ENCODE results near the gene BEND7. TPM values are rescaled to one million over a fixed set of nuclear protein-coding genes. Genes with fewer than 3 reads are reported as not detected.
"Not testable (repeated sequence)": the region's sequence is repeated elsewhere in the genome, so short reads cannot be mapped to it uniquely, and the experiment has no call there.

Gene BEND7
- total RNA-seq, 2 donors from 2014 or later = 0.99 TPM; not detected in 1

GRCh38 chr10:13449296-13449695 is 79.5 kb downstream of the BEND7 start:
- DNase-seq (no peak), ATAC-seq (replicated peaks in 1 of 2) (no peak)
- Mint-ChIP-seq H3K36me3 (ENCODE audit: insufficient read depth in 2 of 2) (no peaks in the 10 kb centered on the region), H3K9me3 (no peaks in the 10 kb centered on the region), H3K4me1 (ENCODE audit: low read depth) (peaks cover 11% of the 10 kb centered on the region), H3K27ac (no peak overlapping the region), H3K27me3 (ENCODE audit: low read depth) (peaks cover 28% of the 10 kb centered on the region), H3K4me3 (no peak overlapping the region)

DNA sequence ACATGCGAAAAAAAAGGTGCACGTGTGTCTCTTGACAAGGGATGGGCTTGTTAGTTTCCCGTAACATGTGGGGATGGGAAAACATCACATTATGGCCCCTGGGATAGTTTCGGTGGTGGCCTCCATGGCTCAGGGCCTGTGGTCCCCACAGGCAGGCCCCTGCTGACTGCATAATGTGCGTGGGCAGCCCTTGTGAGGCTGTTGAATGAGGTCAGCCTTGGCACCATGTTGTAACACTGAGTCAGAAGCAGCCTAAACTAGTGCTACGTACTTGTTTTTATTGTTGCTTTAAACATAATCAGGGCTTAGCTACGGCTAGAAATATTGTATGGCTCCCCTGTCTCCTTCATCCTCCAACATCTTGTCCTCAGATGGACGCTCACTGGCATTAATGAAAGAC is 80.6 kb downstream of the BEND7 start:
- ATAC-seq (replicated peaks in 1 of 2) (no peak), DNase-seq (no peak)
- Mint-ChIP-seq H3K4me3 (no peak overlapping the region), H3K27me3 (ENCODE audit: low read depth) (peaks cover 19% of the 10 kb centered on the region), H3K36me3 (ENCODE audit: insufficient read depth in 2 of 2) (no peaks in the 10 kb centered on the region), H3K27ac (no peak overlapping the region), H3K4me1 (ENCODE audit: low read depth) (no peaks in the 10 kb centered on the region), H3K9me3 (no peaks in the 10 kb centered on the region)

- Mint-ChIP-seq H3K36me3 (ENCODE audit: insufficient read depth in 2 of 2) (no peaks in the 10 kb centered on the region), H3K4me3 (no peak overlapping the region), H3K27me3 (ENCODE audit: low read depth) (peaks cover 27% of the 10 kb centered on the region), H3K27ac (no peak overlapping the region), H3K4me1 (ENCODE audit: low read depth) (peaks cover under 1% of the 10 kb centered on the region), H3K9me3 (no peaks in the 10 kb centered on the region)
- DNase-seq (no peak), ATAC-seq (replicated peaks in 1 of 2) (no peak)
Observed at GRCh38 chr10:13445656-13446400, 83.0 kb downstream of the BEND7 start.

DNA sequence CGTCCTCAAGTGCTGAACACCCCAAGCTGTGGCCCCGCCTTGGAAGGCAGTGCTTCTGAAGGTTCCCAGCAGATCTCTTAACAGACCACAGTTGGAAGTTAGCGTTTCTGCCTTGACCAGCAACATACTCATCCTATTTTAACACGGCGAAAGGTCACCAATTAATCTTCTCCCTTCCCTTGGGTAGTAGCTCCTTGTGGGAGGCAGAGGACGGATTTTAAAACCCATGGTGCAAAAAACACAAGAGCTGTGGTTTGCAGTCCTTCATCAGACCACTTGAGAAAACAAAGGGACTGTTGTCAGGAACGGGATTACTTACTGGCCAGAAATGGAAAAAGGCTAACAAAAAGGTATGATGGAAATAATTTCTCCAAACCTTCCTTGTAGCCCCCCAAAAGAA is 87.3 kb downstream of the BEND7 start:
- Mint-ChIP-seq H3K36me3 (ENCODE audit: insufficient read depth in 2 of 2) (no peaks in the 10 kb centered on the region), H3K4me1 (ENCODE audit: low read depth) (peaks cover 14% of the 10 kb centered on the region), H3K9me3 (no peaks in the 10 kb centered on the region), H3K4me3 (no peak overlapping the region), H3K27ac (no peak overlapping the region), H3K27me3 (ENCODE audit: low read depth) (peaks cover 45% of the 10 kb centered on the region)
- DNase-seq (no peak), ATAC-seq (replicated peaks in 1 of 2) (no peak)

DNA sequence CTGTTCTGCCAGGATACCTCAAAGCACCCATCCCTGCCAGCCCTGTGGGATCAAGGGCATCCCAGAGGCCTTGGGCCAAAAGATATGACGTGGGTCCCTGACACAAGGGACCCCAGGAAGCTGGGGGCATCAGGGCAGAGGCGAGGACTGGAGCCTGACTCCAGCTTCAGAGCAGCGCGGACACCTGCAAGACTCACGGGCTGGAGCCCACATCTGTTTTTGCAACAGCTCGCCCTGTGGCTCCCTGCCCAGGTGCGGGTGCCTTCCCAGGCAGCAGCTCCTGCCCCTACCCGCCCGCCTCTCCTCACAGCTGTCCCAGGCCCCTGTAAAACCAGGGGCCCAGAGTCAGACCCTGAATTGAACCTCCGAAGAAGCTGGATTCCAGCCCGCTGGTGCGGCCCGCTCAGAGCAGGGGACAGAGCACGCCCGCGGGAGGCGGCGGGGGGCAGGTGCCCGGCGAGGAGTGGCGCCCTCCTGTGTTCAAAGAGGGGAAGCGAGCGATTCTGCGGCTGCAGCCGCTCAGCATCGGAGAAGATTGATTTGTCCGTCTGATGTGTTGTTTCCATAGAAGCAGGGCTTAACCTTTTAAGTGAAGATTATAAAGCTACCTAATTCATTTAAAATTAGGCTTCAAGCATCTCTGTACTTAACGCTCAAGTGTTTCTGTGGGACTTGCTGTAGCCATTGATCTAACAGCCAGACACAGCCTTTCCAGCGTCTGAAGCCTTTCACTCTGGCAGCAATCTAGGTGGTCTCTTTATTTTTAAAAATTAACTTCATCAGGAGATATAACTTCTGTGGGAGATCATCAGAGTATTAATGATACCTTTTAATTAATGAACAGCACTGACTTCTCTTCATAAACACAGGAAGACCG is 88.4 kb downstream of the BEND7 start:
- Mint-ChIP-seq H3K4me3 (peak overlapping the region; percentile 76 to 82), H3K36me3 (ENCODE audit: insufficient read depth in 2 of 2) (no peaks in the 10 kb centered on the region), H3K9me3 (no peaks in the 10 kb centered on the region), H3K27ac (no peak overlapping the region), H3K27me3 (ENCODE audit: low read depth) (peaks cover 45% of the 10 kb centered on the region), H3K4me1 (ENCODE audit: low read depth) (peaks cover 14% of the 10 kb centered on the region)
- DNase-seq = peak; percentile 75 to 77
- ATAC-seq (replicated peaks in 1 of 2) = peak; percentile 92 to 96

GRCh38 chr10:13439313-13440184 is 89.3 kb downstream of the BEND7 start:
- H3K9me3 Mint-ChIP-seq = no peaks in the 10 kb centered on the region
- no peak overlapping the region for H3K27ac Mint-ChIP-seq
- H3K27me3 Mint-ChIP-seq (ENCODE audit: low read depth) = peaks cover 45% of the 10 kb centered on the region
- DNase-seq (peak; percentile 8 to 19), ATAC-seq (replicated peaks in 1 of 2) (peak; percentile 28 to 29)
- H3K4me3 Mint-ChIP-seq = peak overlapping the region; percentile 76 to 82
- H3K36me3 Mint-ChIP-seq (ENCODE audit: insufficient read depth in 2 of 2) = no peaks in the 10 kb centered on the region
- peaks cover 14% of the 10 kb centered on the region for H3K4me1 Mint-ChIP-seq (ENCODE audit: low read depth)

GRCh38 chr10:13437026-13437555 is 91.7 kb downstream of the BEND7 start:
- Mint-ChIP-seq H3K9me3 (no peaks in the 10 kb centered on the region), H3K27me3 (ENCODE audit: low read depth) (peaks cover 37% of the 10 kb centered on the region), H3K36me3 (ENCODE audit: insufficient read depth in 2 of 2) (no peaks in the 10 kb centered on the region), H3K4me1 (ENCODE audit: low read depth) (peaks cover 14% of the 10 kb centered on the region), H3K4me3 (no peak overlapping the region), H3K27ac (no peak overlapping the region)
- DNase-seq (no peak), ATAC-seq (replicated peaks in 1 of 2) (no peak)

DNA sequence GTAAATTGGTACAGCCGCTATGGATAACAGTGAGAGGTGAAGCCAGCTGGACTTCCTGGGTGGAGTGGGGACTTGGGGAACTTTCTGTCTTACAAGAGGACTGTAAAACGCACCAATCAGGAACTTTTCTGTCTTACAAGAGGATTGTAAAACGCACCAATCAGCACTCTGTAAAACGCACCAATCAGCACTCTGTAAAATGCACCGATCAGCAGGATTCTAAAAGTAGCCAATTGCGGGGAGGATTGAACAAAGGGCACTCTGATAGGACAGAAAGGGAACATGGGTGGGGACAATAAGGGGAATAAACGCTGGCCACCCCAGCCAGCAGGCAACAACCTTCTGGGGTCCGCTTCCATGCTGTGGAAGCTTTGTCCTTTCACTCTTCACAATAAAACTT is 100.9 kb downstream of the BEND7 start:
- not testable (repeated sequence) for H3K9me3 Mint-ChIP-seq; H3K36me3 Mint-ChIP-seq (ENCODE audit: insufficient read depth in 2 of 2); H3K27ac Mint-ChIP-seq; ATAC-seq (replicated peaks in 1 of 2); DNase-seq; H3K4me1 Mint-ChIP-seq (ENCODE audit: low read depth); H3K4me3 Mint-ChIP-seq
- peaks cover 18% of the 10 kb centered on the region for H3K27me3 Mint-ChIP-seq (ENCODE audit: low read depth)

GRCh38 chr10:13425397-13425796 is 103.4 kb downstream of the BEND7 start:
- Mint-ChIP-seq H3K9me3 (peaks cover 0 to 2% of the 10 kb centered on the region in 2 donors), H3K27me3 (ENCODE audit: low read depth) (peaks cover 18% of the 10 kb centered on the region), H3K4me1 (ENCODE audit: low read depth) (no peaks in the 10 kb centered on the region), H3K4me3 (no peak overlapping the region), H3K27ac (no peak overlapping the region), H3K36me3 (ENCODE audit: insufficient read depth in 2 of 2) (no peaks in the 10 kb centered on the region)
- no peak for ATAC-seq (replicated peaks in 1 of 2)
- DNase-seq = no peak

- H3K27me3 Mint-ChIP-seq (ENCODE audit: low read depth) = peaks cover 18% of the 10 kb centered on the region
- H3K36me3 Mint-ChIP-seq (ENCODE audit: insufficient read depth in 2 of 2) = no peaks in the 10 kb centered on the region
- DNase-seq = no peak
- H3K27ac Mint-ChIP-seq = no peak overlapping the region
- H3K4me3 Mint-ChIP-seq = no peak overlapping the region
- peaks cover 0 to 2% of the 10 kb centered on the region in 2 donors for H3K9me3 Mint-ChIP-seq
- ATAC-seq (replicated peaks in 1 of 2) = no peak
- no peaks in the 10 kb centered on the region for H3K4me1 Mint-ChIP-seq (ENCODE audit: low read depth)
Observed at GRCh38 chr10:13422800-13423199, 106.0 kb downstream of the BEND7 start.

DNA sequence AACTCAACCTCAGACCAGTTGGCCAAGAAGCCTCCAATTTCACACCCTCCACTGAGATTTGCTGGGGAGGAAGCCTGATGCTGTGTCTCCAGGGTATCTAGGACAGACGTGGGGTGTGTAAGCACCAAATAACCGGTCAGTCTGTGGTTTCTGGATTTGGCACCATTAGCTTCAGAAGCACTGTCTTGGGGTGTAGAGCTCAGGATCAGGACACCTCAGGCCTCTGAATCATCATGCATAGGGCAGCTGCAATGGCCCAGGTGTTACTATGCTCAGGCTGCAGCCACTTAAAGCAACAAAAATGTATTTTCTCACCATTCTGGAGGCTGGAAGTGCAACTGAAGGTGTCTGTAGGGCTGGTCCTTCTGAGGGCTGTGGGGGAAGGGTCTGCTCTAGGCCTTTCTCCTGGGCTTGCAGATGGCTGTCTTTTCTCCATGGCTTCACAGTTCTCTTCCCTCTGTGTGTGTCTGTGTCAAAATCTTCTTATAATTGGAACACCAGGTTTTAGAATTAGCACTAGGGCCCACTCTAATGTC is 107.4 kb downstream of the BEND7 start:
- Mint-ChIP-seq H3K4me1 (ENCODE audit: low read depth) (no peaks in the 10 kb centered on the region), H3K27ac (no peak overlapping the region), H3K9me3 (peaks cover 0 to 2% of the 10 kb centered on the region in 2 donors), H3K4me3 (no peak overlapping the region), H3K27me3 (ENCODE audit: low read depth) (peaks cover 20% of the 10 kb centered on the region), H3K36me3 (ENCODE audit: insufficient read depth in 2 of 2) (no peaks in the 10 kb centered on the region)
- ATAC-seq (replicated peaks in 1 of 2) (no peak), DNase-seq (no peak)

DNA sequence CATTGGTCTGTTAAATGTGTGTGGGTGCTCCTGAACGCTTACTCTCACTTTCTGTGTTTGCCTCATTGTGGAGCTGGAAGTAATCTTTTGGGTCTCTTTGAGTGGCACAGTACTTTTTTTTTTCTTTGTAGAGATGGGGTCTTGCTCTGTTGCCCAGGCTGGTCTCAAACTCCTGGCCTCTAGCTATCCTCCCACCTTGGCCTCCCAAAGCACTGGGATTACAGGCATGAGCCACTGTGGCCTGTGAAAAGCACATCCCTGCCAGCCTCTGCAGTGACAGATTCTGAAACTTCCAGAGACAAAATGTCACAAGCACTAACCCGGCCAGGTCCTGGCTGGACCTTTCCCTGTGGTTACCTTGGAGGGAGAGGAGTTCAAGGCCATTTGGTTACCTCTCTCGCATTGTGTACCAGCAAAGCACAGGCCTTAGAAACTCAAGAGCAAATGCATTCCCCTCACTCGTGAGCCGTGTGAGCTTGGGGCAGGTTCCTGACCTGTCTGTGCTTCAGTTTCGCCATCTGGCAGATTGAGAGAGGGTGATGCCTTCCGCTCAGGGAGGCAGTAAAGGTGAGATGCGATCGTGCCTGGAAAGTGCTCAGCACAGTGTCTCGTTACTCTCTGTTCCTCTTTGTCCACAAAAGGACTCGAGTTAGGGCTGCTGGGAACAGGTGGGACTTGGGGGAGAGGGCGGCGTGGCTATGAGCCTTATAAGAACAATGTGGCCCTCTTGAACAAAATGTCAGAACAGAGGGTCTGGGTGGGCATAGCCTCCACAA is 108.1 kb downstream of the BEND7 start:
- Mint-ChIP-seq H3K27me3 (ENCODE audit: low read depth) (peaks cover 19% of the 10 kb centered on the region), H3K9me3 (peaks cover 0 to 2% of the 10 kb centered on the region in 2 donors), H3K4me3 (no peak overlapping the region), H3K27ac (no peak overlapping the region), H3K4me1 (ENCODE audit: low read depth) (no peaks in the 10 kb centered on the region), H3K36me3 (ENCODE audit: insufficient read depth in 2 of 2) (no peaks in the 10 kb centered on the region)
- no peak for DNase-seq
- ATAC-seq (replicated peaks in 1 of 2) = no peak

Data from activated T-cell treated with anti-CD3 and anti-CD28 coated beads, Interleukin-2, amount 50 U/mL, for 72 hours (primary cell).